ENCODE data around the gene EIF3I. TPM values are rescaled to one million over a fixed set of nuclear protein-coding genes. Genes with fewer than 3 reads are reported as not detected.

Gene EIF3I
- total and polyA plus RNA-seq, 2 of the 13 experiments (the other 11 are each of a cell fraction or from before 2014, with no cell fraction given) = 210 to 223 TPM

DNA sequence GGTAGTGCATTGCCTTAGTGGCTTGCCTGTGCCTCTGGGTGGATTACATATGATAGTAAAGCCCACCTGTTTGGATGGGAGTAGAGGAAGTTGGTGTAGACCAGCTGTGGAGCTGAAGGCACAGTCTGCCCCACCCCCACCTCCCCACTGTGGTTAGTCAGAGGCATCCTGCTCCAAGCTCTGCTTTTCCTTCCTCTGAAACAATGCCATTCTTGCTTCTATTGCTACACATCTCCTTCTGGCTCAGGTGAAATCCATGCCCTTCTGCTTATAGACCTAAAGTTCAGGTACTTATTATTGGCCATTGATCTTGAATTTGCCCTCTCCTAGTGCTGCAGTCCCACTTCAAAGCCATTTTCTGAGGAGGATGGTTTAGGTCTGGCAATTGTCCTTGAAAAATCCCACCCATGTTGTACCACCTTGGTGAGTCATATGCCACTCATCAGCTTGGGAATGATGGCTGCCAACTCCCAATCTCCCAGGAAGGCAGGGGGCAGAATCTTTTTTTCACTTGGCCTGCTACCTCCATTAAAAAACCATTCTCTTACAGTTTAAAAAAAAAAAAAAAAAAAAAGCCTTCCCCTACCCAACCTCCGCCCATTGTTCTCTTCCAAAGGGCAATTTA, 49.5 kb upstream of the EIF3I start (continued):
- TF ChIP-seq, protein P1, sequence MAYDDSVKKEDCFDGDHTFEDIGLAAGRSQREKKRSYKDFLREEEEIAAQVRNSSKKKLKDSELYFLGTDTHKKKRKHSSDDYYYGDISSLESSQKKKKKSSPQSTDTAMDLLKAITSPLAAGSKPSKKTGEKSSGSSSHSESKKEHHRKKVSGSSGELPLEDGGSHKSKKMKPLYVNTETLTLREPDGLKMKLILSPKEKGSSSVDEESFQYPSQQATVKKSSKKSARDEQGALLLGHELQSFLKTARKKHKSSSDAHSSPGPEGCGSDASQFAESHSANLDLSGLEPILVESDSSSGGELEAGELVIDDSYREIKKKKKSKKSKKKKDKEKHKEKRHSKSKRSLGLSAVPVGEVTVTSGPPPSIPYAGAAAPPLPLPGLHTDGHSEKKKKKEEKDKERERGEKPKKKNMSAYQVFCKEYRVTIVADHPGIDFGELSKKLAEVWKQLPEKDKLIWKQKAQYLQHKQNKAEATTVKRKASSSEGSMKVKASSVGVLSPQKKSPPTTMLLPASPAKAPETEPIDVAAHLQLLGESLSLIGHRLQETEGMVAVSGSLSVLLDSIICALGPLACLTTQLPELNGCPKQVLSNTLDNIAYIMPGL (CRISPR knock-in tag; IDR thresholded peaks at IDR 0.05; ENCODE audit: borderline replicate concordance in 1 of 2, low read depth in 1 of 2) = no peak
- TF ChIP-seq, protein P2, sequence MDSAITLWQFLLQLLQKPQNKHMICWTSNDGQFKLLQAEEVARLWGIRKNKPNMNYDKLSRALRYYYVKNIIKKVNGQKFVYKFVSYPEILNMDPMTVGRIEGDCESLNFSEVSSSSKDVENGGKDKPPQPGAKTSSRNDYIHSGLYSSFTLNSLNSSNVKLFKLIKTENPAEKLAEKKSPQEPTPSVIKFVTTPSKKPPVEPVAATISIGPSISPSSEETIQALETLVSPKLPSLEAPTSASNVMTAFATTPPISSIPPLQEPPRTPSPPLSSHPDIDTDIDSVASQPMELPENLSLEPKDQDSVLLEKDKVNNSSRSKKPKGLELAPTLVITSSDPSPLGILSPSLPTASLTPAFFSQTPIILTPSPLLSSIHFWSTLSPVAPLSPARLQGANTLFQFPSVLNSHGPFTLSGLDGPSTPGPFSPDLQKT (CRISPR knock-in tag; IDR thresholded peaks at IDR 0.05; ENCODE audit: borderline replicate concordance) = no peak
- no peak for TF ChIP-seq ZNF781 (CRISPR knock-in tag; IDR thresholded peaks at IDR 0.05; ENCODE audit: borderline replicate concordance, not compliant biosample characterization)
- TF ChIP-seq, protein P3, sequence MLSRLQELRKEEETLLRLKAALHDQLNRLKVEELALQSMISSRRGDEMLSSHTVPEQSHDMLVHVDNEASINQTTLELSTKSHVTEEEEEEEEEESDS (CRISPR knock-in tag; IDR thresholded peaks at IDR 0.05; ENCODE audit: borderline replicate concordance) = no peak
- TF ChIP-seq, protein P4, sequence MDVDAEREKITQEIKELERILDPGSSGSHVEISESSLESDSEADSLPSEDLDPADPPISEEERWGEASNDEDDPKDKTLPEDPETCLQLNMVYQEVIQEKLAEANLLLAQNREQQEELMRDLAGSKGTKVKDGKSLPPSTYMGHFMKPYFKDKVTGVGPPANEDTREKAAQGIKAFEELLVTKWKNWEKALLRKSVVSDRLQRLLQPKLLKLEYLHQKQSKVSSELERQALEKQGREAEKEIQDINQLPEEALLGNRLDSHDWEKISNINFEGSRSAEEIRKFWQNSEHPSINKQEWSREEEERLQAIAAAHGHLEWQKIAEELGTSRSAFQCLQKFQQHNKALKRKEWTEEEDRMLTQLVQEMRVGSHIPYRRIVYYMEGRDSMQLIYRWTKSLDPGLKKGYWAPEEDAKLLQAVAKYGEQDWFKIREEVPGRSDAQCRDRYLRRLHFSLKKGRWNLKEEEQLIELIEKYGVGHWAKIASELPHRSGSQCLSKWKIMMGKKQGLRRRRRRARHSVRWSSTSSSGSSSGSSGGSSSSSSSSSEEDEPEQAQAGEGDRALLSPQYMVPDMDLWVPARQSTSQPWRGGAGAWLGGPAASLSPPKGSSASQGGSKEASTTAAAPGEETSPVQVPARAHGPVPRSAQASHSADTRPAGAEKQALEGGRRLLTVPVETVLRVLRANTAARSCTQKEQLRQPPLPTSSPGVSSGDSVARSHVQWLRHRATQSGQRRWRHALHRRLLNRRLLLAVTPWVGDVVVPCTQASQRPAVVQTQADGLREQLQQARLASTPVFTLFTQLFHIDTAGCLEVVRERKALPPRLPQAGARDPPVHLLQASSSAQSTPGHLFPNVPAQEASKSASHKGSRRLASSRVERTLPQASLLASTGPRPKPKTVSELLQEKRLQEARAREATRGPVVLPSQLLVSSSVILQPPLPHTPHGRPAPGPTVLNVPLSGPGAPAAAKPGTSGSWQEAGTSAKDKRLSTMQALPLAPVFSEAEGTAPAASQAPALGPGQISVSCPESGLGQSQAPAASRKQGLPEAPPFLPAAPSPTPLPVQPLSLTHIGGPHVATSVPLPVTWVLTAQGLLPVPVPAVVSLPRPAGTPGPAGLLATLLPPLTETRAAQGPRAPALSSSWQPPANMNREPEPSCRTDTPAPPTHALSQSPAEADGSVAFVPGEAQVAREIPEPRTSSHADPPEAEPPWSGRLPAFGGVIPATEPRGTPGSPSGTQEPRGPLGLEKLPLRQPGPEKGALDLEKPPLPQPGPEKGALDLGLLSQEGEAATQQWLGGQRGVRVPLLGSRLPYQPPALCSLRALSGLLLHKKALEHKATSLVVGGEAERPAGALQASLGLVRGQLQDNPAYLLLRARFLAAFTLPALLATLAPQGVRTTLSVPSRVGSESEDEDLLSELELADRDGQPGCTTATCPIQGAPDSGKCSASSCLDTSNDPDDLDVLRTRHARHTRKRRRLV (CRISPR knock-in tag; IDR thresholded peaks at IDR 0.05) = no peak
- TF ChIP-seq TBX2 (CRISPR knock-in tag; IDR thresholded peaks at IDR 0.05; ENCODE audit: borderline replicate concordance) = no peak
- no peak for TF ChIP-seq MED13 (CRISPR knock-in tag; IDR thresholded peaks at IDR 0.05)

All from HepG2 (cell line).